Spleen (tissue), 11 donors: ENCODE data around the gene RPL26. TPM values are rescaled to one million over a fixed set of nuclear protein-coding genes. Genes with fewer than 3 reads are reported as not detected.

Experiments used
- DNase-seq: peaks from one replicate; pipeline ENCODE4 v3.0.0-alpha.2; 2020
- H3K27ac ChIP-seq, 8 donors: fragments of 200-600 bp; sonication (generic) in 7 of 8; 1 replicate in 4 of 8; 2 replicates in 4 of 8; pipeline versions ENCODE4 v1.5.0 to v1.8.0; 2016 to 2021; ENCODE audit warnings: inconsistent platforms in 4 of 8, mild to moderate bottlenecking in 4 of 8, moderate library complexity in 1 of 8
- H3K27me3 ChIP-seq, 7 donors: fragments of 200-600 bp; sonication (generic) in 6 of 7; replicated peaks in 1 of 7; 1 replicate in 4 of 7; 2 replicates in 3 of 7; pipeline versions ENCODE4 v1.5.0 to v1.8.0; 2016 to 2021; ENCODE audit warnings: inconsistent platforms in 3 of 7, mild to moderate bottlenecking in 1 of 7
- H3K36me3 ChIP-seq, 6 donors: fragments of 200-600 bp; sonication (generic) in 5 of 6; 1 replicate in 4 of 6; 2 replicates in 2 of 6; pipeline versions ENCODE4 v1.5.0 to v1.8.0; 2016 to 2021; ENCODE audit warnings: inconsistent platforms in 2 of 6
- H3K4me1 ChIP-seq, 6 donors: fragments of 200-600 bp; sonication (generic) in 5 of 6; 1 replicate in 3 of 6; 2 replicates in 3 of 6; pipeline versions ENCODE4 v1.5.0 to v1.8.0; 2016 to 2021; ENCODE audit warnings: inconsistent platforms in 3 of 6
- H3K4me3 ChIP-seq, 8 donors: fragments of 200-600 bp; sonication (generic) in 7 of 8; 1 replicate in 4 of 8; 2 replicates in 4 of 8; pipeline versions ENCODE4 v1.5.0 to v1.8.0; 2016 to 2021; ENCODE audit warnings: inconsistent platforms in 4 of 8, mild to moderate bottlenecking in 4 of 8, moderate library complexity in 2 of 8
- H3K9me3 ChIP-seq, 8 donors: fragments of 200-600 bp; sonication (generic) in 7 of 8; 1 replicate in 4 of 8; 2 replicates in 4 of 8; pipeline versions ENCODE4 v1.5.0 to v1.8.0; 2016 to 2021; ENCODE audit warnings: inconsistent platforms in 4 of 8
- CTCF ChIP-seq, 11 experiments: fragments of 200-600 bp in 7 of 11; fragments of 450-650 bp in 4 of 11; sonication (generic) in 4 of 11; IDR thresholded peaks in 8 of 11; conservative IDR thresholded peaks in 3 of 11; 1 replicate in 7 of 11; 2 replicates in 4 of 11; pipeline versions ENCODE4 v1.4.0 to v1.8.0; 2016 to 2021; ENCODE audit warnings: antibody characterized with exemption in 11 of 11, inconsistent platforms in 4 of 11, mild to moderate bottlenecking in 1 of 11
- POLR2A ChIP-seq, 3 donors: fragments of 450-650 bp; IDR thresholded peaks; one replicate each; pipeline ENCODE4 v1.5.1; 2017; ENCODE audit warnings: antibody characterized with exemption in 3 of 3, mild to moderate bottlenecking in 1 of 3
- POLR2AphosphoS5 ChIP-seq, 3 donors: sonication (generic); formaldehyde crosslinking; IDR thresholded peaks; one replicate each; pipeline ENCODE4 v1.5.1; 2017; ENCODE audit warnings: antibody characterized with exemption in 3 of 3
- WGBS, 5 donors: extraction: QIAGEN DNeasy Blood & Tissue Kit in 3 of 5; methylation state at CpG; one replicate each; pipeline versions ENCODE4 v1.1.5 to v1.1.7; 2013 to 2018; 5-methylcytosine and 5-hydroxymethylcytosine counted together
- intact Hi-C: fragments of 100-400 bp; cut with DNase I; formaldehyde crosslinking; loops from one replicate; pipeline ENCODE4 v1.15.0; 2023; ENCODE audit warnings: low total_unique reads
- polyA plus RNA-seq, 3 donors: library from polyadenylated mRNA; stranded (reverse); fragments of 200-250 nt; gene quantifications; one replicate each; pipeline ENCODE4 v1.2.1, GENCODE V29; 2013
- total RNA-seq, 7 donors: library from RNA; depleted of rRNA in 3 of 7; stranded (reverse); fragments of >200 nt in 3 of 7; fragmentation: NEBNext Ultra II Directional in 4 of 7; extraction: Animal tissue kit (Norgen Biotek cat#: 25700) in 4 of 7; gene quantifications; one replicate each; pipeline versions ENCODE4 v1.1.0 to v1.2.1, GENCODE V29; 2016 to 2021
- donor health status: healthy with polysubstance abuse.
- donor health status: DM: no; HTN: no; CAD: no; lungs with moderate emphysema.
- donor health status: DM: no; HTN: no; CAD: no.
- donor health status: Bipolar disorder and iron deficiency.
- donor health status: healthy.
- donor health status: DM: no; HTN: no; CAD: no.
- donor health status: DM: yes; HTN: yes; CAD: no.

RPL26 gene
- total and polyA plus RNA-seq, 10 donors, result 1,067 to 7,063 (median 3,227) TPM

DNA sequence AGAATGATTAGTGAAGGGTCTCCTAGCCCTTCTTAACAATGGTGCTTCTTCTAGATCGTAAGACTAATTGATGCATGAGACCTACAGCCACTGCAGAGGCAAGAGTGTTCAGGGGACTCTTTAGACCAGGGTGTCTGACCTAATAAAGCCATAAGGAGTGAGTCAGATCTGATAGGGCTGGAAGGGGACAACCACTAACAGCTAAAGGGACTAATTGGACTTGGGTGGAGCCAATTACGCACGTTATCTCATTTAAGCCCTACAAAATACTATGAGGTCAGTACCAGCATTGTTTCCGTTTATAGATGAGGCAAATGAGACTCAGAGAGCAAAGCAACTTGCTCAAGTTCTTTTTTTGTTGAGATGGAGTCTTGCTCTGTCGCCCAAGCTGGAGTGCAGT is 29.1 kb upstream of the RPL26 start:
- Histone ChIP-seq H3K9me3 (peaks cover 0 to 4% (median 0%) of the 10 kb centered on the region in 8 donors), H3K4me1 (peaks cover 0 to 19% (median 9%) of the 10 kb centered on the region in 6 donors), H3K36me3 (no peaks in the 10 kb centered on the region), H3K27ac (peak overlapping the region in 7 of 8 donors; percentile 36 to 91 (median 76)), H3K27me3 (peaks cover 0 to 38% (median 6%) of the 10 kb centered on the region in 7 donors), H3K4me3 (peak overlapping the region in 1 of 8 donors; percentile 56)
- no peak for DNase-seq
- WGBS, 5 donors, result 76 to 86% (median 82%) methylated on average over 5 of the region's 5 CpGs
- intact Hi-C loops, result loop anchor here (5.0 kb wide), 1 partner anchor 335 kb away; no protein-coding TSS in a partner anchor
- no peak for TF ChIP-seq CTCF (IDR thresholded peaks at IDR 0.05 in 8 of 11, conservative IDR thresholded peaks at IDR 0.05 in 3 of 11)
- TF ChIP-seq POLR2AphosphoS5 (IDR thresholded peaks at IDR 0.05), result no peak
- no peak for TF ChIP-seq POLR2A (IDR thresholded peaks at IDR 0.05)

- Histone ChIP-seq H3K9me3 (no peaks in the 10 kb centered on the region), H3K27me3 (peaks cover 0 to 47% (median 3%) of the 10 kb centered on the region in 7 donors), H3K4me1 (peaks cover 0 to 12% (median 9%) of the 10 kb centered on the region in 6 donors), H3K4me3 (no peak overlapping the region), H3K36me3 (no peaks in the 10 kb centered on the region), H3K27ac (peak overlapping the region in 2 of 8 donors; percentile 41 to 91)
- no peak for DNase-seq
- intact Hi-C loops, result loop anchor here (5.0 kb wide), 1 partner anchor 336 kb away; no protein-coding TSS in a partner anchor
- TF ChIP-seq POLR2A (IDR thresholded peaks at IDR 0.05) (no peak), POLR2AphosphoS5 (IDR thresholded peaks at IDR 0.05) (no peak), CTCF (IDR thresholded peaks at IDR 0.05 in 8 of 11, conservative IDR thresholded peaks at IDR 0.05 in 3 of 11) (no peak)
- 83 to 90% (median 84%) methylated on average over 1 of the region's 1 CpG for WGBS, 5 donors
Observed at GRCh38 chr17:8410883-8411238, 27.9 kb upstream of the RPL26 start.

DNA sequence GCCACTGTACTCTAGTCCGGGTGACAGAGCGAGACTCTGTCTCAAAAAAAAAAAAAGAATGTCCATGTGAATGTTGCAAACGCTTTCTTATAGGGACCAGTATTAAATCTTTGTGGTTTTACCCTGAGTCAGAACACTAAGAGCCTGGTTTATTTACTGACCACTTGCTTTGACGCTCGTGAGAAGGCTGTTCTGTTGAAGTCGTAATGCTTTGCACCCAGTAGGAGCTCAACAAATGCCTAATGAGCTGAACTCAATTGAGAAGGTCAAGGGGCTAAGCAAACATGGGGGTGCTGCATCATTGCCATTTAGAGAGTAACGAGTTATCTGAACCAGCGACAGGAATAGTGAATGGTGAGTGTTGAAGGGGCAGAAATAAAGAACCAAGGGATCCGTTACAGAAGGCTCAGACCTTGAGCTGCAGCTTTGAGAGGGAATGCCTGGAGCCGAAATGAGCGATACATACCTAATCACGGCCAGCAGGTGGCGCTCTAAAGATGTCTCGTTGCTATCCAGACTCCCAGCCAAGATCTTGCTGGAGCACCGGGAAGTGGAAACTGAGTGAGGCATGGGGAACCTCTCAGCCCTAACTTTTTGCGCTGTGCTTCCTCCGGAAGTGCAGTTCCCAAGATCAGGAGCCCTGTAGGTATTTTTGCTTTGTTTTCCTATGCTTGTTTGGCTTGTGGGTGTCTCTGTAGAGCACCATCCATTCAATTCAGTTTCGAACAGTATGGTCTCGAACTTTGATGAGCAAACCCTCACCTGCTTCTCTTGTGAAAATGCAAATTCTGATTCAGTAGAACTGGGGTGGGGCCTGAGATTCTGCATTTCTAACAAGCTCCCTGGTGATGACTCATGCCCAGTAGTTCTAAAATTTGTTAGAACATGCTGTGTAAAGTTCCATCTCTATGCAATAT is 27.2 kb upstream of the RPL26 start:
- TF ChIP-seq POLR2A (IDR thresholded peaks at IDR 0.05) (no peak), CTCF (IDR thresholded peaks at IDR 0.05 in 8 of 11, conservative IDR thresholded peaks at IDR 0.05 in 3 of 11) (peak; percentile 78 to 93 (median 87)), POLR2AphosphoS5 (IDR thresholded peaks at IDR 0.05) (peak in 1 of 3 donors; percentile 64)
- DNase-seq, result peak; percentile 93
- Histone ChIP-seq H3K4me3 (peak overlapping the region in 1 of 8 donors; percentile 25), H3K27ac (peak overlapping the region in 3 of 8 donors; percentile 14 to 91 (median 41)), H3K36me3 (no peaks in the 10 kb centered on the region), H3K4me1 (peaks cover 0 to 11% (median 9%) of the 10 kb centered on the region in 6 donors), H3K27me3 (peaks cover 0 to 46% (median 3%) of the 10 kb centered on the region in 7 donors), H3K9me3 (no peaks in the 10 kb centered on the region)
- intact Hi-C loops, result loop anchor here (5.0 kb wide), 1 partner anchor 337 kb away; no protein-coding TSS in a partner anchor
- WGBS, 5 donors, result 25 to 30% (median 27%) methylated on average over 19 of the region's 19 CpGs

GRCh38 chr17:8408371-8408770 is 25.4 kb upstream of the RPL26 start:
- no peak overlapping the region for H3K4me3 ChIP-seq
- no peaks in the 10 kb centered on the region for H3K9me3 ChIP-seq
- peaks cover 0 to 11% (median 9%) of the 10 kb centered on the region in 6 donors for H3K4me1 ChIP-seq
- 47 to 60% (median 55%) methylated on average over 11 to 14 of the region's 14 CpGs for WGBS, 5 donors
- no peaks in the 10 kb centered on the region for H3K36me3 ChIP-seq
- no peak for TF ChIP-seq CTCF (IDR thresholded peaks at IDR 0.05 in 8 of 11, conservative IDR thresholded peaks at IDR 0.05 in 3 of 11)
- TF ChIP-seq POLR2A (IDR thresholded peaks at IDR 0.05), result no peak
- TF ChIP-seq POLR2AphosphoS5 (IDR thresholded peaks at IDR 0.05), result no peak
- peaks cover 0 to 54% (median 3%) of the 10 kb centered on the region in 7 donors for H3K27me3 ChIP-seq
- intact Hi-C loops, result no loop called here
- H3K27ac ChIP-seq, result no peak overlapping the region
- no peak for DNase-seq
